Stimulated activated naive CD8-positive, alpha-beta T cell treated with anti-CD3 and anti-CD28 coated beads, Interleukin-15, Interleukin-2, amounts not matched to agents 100 U/mL and 50 U/mL, for 24 hours (primary cell): Measurements from ENCODE around the gene NPY.
"Not testable (repeated sequence)": the region's sequence is repeated elsewhere in the genome, so short reads cannot be mapped to it uniquely, and the experiment has no call there.

Experiments used
- ATAC-seq: fragments of 150-1000 bp; cut with Tn5 transposase; one replicate; pipeline ENCODE4 v1.10.0; 2021
- DNase-seq: peaks from one replicate; pipeline ENCODE4 v3.0.0; 2021

Gene NPY

DNA sequence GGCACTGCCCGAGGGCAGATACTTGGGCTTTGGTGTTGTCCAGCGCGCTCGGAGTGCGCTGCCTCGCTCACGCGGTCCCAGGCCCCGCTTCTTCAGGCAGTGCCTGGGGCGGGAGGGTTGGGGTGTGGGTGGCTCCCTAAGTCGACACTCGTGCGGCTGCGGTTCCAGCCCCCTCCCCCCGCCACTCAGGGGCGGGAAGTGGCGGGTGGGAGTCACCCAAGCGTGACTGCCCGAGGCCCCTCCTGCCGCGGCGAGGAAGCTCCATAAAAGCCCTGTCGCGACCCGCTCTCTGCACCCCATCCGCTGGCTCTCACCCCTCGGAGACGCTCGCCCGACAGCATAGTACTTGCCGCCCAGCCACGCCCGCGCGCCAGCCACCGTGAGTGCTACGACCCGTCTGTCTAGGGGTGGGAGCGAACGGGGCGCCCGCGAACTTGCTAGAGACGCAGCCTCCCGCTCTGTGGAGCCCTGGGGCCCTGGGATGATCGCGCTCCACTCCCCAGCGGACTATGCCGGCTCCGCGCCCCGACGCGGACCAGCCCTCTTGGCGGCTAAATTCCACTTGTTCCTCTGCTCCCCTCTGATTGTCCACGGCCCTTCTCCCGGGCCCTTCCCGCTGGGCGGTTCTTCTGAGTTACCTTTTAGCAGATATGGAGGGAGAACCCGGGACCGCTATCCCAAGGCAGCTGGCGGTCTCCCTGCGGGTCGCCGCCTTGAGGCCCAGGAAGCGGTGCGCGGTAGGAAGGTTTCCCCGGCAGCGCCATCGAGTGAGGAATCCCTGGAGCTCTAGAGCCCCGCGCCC lies at the start of gene NPY:
TSS of gene NPY (plus strand) at position 294 of the 802 bp plus-strand sequence. CDS start 1,051 bp downstream, outside the sequence.
- no peak for ATAC-seq

DNA sequence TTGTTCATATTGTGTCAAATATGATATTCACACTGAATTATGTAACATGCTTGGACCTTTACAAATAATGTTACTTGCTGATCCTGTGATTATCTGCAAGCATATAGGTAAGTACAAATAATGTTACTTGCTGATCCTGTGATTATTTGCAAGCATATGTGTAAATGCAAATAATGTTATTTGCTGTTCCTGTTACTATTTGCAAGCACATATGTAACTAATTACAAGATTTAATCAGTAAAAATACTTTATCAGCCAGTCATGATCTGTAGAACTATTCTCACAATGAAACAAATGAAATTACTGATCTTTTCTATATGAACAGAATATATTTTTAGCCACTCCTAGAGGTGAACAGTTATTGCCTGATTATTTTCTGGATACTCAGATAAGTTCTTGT lies 44.7 kb upstream of the NPY start:
- DNase-seq (no peak), ATAC-seq (no peak)

More for the DNA sequence above, at the start of gene NPY:
- peak; percentile 24 for DNase-seq

DNA sequence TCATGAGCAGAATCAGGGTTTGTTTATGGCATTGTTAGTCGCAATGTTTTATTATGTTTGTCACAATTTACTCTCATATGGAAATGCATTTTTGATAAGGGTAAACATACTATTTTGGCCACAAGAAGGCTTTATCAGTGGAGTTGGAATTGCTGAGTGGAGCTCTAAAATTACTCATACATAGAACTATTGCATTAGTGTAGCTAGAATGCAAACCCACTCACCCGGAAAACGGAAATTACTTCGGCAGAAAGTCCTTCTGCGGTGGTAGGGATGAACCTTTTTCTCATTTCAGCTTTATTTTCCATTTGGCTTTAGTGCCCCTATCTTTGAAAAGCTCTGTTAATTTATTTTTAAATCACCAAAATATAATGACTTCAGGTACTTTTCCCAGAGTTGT lies 42.8 kb upstream of the NPY start:
- no peak for DNase-seq
- no peak for ATAC-seq

DNA sequence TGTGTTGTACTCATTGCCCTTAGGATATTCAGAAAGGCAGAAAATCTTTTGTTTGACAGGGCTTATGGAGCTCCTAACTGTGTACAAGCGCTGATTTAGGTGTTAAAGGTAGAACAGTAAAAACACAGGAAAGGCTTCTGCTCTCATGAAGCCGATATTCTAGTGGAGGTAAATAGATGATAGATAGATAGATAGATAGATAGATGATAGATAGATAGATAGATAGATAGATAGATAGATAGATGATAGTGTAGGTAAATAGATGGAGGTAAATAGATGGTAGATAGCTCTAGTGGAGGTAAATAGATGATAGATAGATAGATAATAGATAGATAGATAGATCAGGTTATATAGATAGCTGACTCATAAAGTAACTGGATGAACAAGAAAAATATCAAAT lies 39.4 kb upstream of the NPY start:
- DNase-seq (no peak), ATAC-seq (no peak)

DNA sequence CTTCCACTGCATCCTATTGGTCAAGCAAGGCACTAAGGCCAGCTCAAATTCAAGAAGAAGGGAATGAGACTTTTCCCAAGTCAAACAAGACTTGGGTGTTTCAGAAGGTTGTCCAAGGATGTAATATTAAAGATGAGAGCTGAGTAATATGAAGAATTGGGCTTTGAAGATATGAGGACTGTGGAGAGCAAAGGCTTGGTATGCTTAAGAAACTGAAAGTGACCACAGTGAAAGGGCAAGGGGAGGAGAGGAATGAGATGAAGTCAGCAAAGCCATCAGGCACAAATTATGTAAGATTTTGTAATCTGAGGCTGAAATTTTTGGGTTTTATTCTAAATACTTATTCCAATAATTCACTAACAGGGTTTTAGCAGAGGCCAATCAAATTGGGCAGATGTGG lies 38.6 kb upstream of the NPY start:
- DNase-seq = no peak
- peak; percentile 68 for ATAC-seq

DNA sequence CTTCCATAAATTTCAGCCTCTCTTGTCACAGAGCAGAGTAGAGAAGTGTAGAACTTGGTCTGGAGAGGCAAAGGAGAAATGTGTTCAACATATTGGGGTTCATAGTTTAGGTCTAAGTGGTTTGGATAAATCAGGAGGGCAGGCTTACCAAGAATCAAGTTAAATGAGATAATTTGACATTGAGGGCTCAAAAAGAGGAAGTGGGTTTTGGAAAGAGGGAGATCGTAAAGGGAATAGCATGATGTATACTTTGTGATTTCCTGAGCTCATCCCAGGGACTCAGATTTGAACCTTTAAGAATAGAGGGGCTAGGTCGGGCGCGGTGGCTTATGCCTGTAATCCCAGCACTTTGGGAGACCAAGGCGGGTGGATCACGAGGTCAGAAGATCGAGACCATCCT lies 34.7 kb upstream of the NPY start:
- DNase-seq (no peak), ATAC-seq (no peak)

DNA sequence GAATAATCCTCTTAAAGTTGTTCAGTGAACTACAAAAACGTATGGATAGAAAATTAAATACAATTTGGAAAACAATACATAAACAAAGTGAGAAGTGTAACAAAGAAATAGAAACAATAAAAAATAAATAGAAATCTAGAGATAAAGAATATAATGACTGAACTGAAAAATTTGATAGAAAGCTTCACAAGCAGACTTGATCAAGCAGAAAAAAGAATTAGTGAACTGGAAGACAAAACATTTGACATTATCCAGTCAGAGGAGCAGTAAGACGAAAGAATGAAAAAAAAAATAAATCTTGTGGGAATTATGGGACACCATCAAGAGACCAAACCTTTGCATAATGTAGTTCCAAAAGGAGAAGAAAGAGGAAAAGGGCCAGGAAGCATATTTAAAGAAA lies 32.4 kb upstream of the NPY start:
- no peak for ATAC-seq

DNA sequence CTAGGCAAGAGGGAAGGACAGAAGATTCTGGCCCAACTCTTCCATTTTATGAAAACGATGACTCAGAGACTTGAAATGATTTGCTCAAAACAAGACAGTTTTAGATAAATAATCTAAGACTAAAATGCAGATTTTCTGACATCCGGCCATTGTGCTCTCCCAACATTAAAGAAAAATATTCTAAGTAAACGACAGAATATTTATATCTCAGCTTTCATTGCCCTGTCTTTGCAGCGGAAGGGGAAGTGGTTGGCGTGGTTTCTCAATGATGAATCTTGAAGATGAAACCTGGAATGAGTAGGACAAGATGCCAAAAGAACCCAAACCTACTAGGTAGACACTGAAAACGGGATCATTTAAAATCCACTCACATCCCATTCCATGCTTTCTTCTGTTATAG lies 28.9 kb upstream of the NPY start:
- ATAC-seq = no peak
- DNase-seq = no peak

More for the DNA sequence above, 32.4 kb upstream of the NPY start:
- no peak for DNase-seq

DNA sequence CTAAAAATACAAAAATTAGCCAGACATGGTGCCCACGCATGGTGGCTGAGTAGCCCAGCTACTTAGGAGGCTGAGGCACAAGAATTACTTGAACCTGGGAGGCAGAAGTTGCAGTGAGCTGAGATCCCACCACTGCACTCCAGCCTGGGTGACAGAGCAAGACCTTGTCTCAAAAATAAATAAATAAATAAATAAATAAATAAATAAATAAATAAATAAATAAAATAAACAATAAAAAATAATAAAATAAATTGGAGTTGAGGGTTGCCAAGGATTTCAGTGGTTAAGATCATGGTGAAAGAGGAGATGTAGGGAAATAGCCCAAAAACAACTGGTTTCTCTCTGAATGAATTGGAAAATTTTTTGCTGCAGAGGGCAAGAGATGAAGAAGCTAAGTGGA lies 25.7 kb upstream of the NPY start:
- ATAC-seq, DNase-seq: not testable (repeated sequence)

DNA sequence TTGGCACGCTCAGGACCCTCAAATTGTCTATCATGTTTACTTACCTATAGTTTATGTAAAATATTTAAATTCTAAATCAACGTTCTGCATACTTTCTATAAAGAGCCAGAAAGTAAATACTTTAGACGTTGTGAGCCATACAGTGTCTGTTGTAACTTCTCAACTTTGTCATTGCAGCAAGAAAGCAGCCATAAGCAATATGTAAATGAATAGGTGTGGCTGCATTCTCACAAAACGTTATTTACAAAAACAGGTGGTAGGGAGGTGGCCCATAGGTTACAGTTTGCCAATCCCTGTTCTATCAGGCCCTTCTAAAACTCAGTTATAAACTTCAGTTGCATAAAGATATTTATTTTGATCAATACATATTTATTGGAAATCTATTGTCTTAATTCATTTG lies 12.1 kb upstream of the NPY start:
- DNase-seq (no peak), ATAC-seq (no peak)

DNA sequence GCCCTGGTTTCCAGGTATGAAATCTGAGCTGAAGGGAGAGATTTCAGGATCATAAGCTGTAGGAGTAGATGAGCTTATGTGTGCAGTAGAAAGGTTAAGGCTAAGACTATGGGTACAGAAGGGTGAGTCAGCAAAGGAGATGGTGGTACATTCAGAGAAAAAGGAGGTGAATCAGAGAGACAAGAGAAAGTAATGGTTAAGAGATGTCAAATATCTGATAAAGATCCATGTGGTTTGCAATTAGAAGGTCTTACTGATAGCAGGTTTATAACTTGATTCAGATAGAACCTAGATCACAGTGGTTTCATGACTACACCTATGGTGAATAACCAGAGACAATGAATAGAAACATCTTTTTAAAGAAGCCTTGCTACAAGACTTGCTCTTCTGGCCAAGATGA lies 4.5 kb upstream of the NPY start:
- peak; percentile 92 for ATAC-seq
- DNase-seq = no peak

DNA sequence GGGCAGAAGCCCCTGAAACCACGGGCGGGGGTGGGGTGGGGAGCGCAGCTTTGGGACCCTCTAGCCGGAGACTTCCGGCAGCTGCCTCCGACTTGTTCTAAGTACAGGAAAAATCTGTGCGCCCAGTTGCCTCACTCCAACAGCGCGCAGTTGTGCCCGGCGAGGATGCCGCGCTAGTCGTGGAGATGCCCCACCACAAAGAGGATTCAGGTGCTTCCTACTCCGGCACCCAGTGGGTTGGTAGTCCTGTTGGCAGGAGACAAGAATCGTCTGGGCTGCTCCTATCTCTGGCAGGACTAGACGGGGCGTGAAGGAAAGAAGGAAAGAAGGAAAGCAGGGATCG lies 465 bp upstream of the NPY start:
- no peak for ATAC-seq
- peak; percentile 13 for DNase-seq

DNA sequence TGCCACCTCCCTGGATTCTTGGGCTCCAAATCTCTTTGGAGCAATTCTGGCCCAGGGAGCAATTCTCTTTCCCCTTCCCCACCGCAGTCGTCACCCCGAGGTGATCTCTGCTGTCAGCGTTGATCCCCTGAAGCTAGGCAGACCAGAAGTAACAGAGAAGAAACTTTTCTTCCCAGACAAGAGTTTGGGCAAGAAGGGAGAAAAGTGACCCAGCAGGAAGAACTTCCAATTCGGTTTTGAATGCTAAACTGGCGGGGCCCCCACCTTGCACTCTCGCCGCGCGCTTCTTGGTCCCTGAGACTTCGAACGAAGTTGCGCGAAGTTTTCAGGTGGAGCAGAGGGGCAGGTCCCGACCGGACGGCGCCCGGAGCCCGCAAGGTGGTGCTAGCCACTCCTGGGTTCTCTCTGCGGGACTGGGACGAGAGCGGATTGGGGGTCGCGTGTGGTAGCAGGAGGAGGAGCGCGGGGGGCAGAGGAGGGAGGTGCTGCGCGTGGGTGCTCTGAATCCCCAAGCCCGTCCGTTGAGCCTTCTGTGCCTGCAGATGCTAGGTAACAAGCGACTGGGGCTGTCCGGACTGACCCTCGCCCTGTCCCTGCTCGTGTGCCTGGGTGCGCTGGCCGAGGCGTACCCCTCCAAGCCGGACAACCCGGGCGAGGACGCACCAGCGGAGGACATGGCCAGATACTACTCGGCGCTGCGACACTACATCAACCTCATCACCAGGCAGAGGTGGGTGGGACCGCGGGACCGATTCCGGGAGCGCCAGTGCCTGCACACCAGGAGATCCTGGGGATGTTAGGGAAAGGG lies 913 bp downstream of the NPY start:
- DNase-seq = peak; percentile 10
- ATAC-seq = no peak

DNA sequence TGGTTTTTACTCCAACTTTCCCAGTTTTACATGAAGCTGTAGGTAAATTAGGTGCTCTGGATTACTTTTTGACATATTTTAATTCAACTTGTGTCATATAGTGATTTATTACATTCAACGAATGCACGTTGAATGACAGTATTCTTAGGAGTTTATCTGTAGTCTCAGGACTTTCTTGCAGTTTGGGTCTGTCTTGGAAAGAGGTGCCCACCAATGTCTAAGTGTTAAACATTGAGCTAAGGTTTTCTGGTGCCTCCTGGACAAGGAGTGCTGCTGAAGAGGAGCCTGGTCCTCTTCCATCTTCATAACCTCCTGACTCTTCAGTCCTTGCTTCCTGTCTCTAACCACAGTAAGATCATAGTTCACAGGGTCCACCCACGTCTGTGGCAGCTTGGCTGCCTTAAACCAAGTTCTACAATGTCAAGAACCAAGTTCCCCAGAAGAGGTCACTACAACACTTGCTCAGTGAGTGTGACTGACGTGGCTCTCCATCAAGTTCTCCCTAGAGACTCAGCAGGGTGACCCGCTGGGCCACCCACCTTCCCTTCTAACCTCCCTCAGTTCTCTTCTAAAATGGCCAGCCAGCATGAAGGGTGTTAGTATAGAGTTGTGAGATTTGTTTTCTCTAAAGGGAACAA lies 6.1 kb downstream of the NPY start:
- DNase-seq (peak; percentile 53), ATAC-seq (peak; percentile 95)

DNA sequence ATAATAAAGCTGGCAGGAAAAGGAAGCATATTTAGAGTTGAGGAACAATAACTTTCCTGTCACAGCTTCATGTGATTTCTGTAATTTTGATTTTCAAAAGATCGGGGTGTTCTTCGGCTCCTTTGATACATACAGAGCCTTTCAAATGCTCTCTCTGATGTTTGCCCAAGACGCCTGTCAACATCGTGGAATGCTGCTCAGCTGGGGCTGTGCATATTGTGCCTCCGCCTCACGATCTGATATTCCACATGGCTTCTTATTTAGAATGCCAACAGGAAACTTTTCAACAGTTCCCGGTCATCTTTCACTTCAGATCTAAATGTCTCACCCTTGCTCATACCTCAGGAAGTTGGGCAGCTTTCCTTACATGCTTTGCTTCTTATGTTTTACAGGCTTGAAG lies 7.3 kb downstream of the NPY start:
- no peak for ATAC-seq
- no peak for DNase-seq

DNA sequence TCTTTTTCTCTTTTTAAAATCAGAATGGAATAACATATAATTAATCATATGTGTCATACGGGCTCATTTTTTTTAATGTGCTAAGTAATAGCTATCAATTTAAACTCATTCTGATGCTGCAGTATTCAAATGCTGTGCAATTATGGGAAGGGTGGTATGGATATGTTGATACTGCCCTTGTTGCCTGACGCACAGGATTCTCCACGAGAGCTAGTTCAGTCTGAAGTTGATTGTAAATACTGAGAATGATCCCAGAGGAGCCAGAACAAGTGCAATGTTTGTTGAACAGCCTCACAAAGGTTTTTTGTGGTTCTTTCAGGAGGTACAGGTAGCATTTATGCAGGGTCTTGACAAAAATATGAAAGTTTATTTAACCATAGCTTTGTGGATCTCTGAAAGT lies 13.4 kb downstream of the NPY start:
- no peak for ATAC-seq

DNA sequence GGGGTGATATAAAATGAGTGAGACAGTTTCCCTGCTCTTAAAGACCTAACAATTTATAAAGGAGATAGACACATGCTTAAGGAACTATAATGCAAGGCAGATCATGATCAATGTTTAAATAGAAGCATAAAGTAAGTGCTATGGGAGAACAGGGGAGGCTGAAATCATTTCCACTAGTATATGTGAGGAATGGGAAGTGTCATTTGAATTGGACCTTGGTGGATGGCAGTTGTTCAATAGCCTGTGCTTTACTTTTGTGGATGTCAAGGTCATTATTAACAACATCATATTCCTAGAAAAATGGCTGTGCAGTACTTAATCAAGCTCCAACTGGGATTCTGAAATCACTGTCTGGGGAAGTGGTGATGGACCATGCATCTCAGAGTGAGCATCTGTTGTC lies 14.7 kb downstream of the NPY start:
- no peak for DNase-seq
- ATAC-seq = no peak

More for the DNA sequence above, 13.4 kb downstream of the NPY start:
- DNase-seq = no peak

DNA sequence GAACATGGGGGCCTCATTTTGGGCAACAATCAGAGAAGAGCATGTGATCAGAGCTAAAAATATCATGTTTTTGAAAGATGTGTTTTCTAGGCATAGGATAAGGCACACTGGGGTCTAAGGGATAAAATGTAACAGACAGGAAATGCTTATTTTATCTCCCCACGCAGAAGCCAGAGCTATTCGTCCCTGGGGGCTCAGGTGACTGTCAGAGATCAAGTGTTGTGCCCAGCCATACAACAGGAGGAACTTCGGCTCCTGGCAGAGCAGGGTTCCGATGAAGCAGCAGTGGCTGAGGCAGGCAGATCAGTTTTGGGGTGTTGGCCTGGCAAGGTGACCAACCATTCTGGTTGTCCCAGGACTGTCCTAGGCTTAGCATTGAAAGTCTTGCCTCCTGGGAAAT lies 15.2 kb downstream of the NPY start:
- ATAC-seq (no peak), DNase-seq (no peak)

DNA sequence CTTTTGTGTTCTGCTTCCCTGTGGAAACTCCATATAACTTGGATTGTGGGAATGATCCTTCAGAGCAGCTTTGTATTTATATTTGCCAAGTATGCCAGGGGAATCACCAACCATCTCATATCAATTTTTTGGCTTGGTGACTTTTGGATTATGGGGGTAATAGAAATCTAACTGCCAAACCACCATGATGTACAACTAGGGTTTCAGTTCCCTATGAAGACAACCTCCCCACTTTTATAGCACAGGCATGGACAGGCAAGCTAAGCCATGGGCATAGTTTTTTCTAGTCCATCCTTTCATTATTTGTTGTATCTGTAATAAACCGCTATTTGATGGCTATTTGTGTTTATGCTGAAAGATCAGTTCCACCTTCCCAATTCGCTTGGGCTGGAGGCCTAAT lies 17.7 kb downstream of the NPY start:
- ATAC-seq = no peak
- no peak for DNase-seq

DNA sequence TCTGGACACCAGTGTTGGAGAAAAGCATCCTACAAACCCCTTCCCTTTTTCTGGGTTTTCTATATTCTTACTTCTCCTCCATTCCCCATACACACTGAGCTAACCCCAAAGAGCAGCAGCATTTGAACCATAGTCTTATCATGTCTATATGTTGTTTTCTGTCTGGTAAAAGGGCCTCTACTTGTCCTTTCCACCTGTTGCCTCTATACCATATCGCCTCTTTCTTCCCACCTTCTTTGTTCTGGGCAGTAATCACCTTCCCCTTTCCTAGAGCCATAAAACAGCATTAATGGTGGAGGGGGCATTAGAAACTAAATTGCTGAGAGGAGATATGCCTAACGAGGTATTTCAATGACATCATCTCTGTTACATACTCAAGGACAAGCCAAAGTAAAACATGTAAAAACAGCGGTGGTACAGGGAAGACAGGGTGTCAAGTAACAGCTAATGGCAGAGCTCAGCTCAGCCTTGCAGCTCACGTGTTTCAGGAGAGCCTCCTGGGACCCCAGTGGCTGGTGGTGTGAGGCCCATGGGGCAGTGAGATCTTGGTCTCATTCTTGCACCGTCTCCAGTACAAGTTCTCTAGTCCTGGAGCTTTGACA lies 20.6 kb downstream of the NPY start:
- no peak for ATAC-seq

DNA sequence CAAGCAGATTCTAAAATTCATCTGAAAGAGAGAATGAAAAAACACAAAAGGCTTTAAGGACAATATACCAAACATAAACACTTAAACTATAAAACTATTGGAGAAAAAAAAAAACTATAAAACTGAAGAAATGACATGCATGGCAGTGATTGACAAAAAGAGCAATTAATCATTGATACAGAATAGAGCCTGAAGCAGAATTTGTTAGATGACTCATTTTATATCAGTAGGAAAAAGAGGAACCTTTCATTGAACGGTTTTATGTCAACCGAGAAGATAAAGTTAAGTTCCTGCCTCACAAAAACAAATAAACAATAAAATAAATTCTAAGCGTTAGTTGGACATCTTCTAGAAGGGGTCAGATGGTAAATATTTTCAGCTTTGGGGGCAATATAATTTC lies 23.3 kb downstream of the NPY start:
- ATAC-seq = no peak
- no peak for DNase-seq

More for the DNA sequence above, 20.6 kb downstream of the NPY start:
- no peak for DNase-seq

DNA sequence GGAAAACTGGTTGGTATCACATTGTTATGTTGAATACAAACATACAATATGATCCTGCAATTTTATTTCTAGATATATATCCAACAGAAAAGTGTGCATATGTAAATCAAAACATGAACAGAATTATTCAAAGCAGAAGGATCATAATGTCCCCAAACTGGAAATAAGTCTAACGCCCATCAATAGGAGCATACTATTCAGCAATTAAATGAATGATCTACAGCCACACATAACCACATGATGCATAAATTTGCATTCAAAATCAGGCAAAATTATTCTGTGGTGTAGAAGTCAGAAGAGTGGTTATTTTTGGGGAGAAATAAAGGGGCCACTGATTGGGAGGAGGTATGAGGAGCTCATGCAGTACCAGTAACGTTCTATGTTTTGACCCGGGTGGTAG lies 28.6 kb downstream of the NPY start:
- DNase-seq (no peak), ATAC-seq (no peak)

DNA sequence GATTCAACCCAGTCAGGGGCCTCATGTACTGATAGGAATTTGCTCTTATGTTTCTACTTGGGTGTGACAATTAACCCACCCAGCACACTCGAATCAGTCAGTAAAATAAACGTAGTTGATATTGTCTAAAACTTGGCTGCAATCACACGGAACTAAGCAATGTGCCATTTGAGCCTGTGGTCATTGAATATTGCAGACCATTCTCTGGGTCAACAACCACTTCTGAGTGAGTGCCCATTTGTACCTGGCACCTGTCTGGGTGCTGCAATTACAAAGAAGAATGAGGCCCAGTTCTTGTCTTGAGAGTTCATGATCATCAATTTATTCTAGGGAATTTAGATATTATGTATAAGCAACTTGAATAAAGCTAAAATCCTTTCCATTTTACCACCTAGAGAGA lies 29.8 kb downstream of the NPY start:
- ATAC-seq (no peak), DNase-seq (no peak)
